OCI-LY1 (cell line): ENCODE measurements around the gene FOXD1.

Experiments
- CTCF ChIP-seq: fragments of 200-600 bp; sonication (generic), shearing (Covaris generic); IDR thresholded peaks from 2 replicates; pipeline ENCODE4 v1.5.1; 2017; ENCODE audit warnings: mild to moderate bottlenecking, antibody characterized with exemption, low read length, moderate library complexity, mixed read lengths
- EZH2 ChIP-seq: fragments of 200-600 bp; sonication (generic), shearing (Covaris generic); IDR thresholded peaks from 2 replicates; pipeline ENCODE4 v1.8.0; 2017; ENCODE audit warnings: borderline replicate concordance, mixed run types, mild to moderate bottlenecking, antibody characterized with exemption, low read length, moderate library complexity, mixed read lengths

GRCh38 chr5:73440262-73440661, 8.3 kb downstream of the FOXD1 start:
- TF ChIP-seq CTCF (no peak), EZH2 (no peak)
